OCI-LY3 (cell line): ENCODE data around the gene MT1H.

Source experiments
- CTCF ChIP-seq: fragments of 200-600, 300-600 bp; sonication (generic); IDR thresholded peaks from 2 replicates; pipeline ENCODE4 v1.5.1; 2014; ENCODE audit warnings: antibody characterized with exemption, low read length, low read depth
- EZH2phosphoT487 ChIP-seq: fragments of 200-600 bp; shearing (Covaris generic); IDR thresholded peaks from 2 replicates; pipeline ENCODE4 v1.6.1; 2018; ENCODE audit warnings: antibody characterized with exemption, mixed run types, low read depth

GRCh38 chr16:56640076-56640475 lies 29.5 kb upstream of the MT1H start:
- TF ChIP-seq CTCF (no peak), EZH2phosphoT487 (no peak)
